ENCODE measurements around the gene PPP1R1B. TPM values are rescaled to one million over a fixed set of nuclear protein-coding genes. Genes with fewer than 3 reads are reported as not detected.

PPP1R1B gene
- total RNA-seq, 1 donor from 2014 or later, result 9.3 TPM

DNA sequence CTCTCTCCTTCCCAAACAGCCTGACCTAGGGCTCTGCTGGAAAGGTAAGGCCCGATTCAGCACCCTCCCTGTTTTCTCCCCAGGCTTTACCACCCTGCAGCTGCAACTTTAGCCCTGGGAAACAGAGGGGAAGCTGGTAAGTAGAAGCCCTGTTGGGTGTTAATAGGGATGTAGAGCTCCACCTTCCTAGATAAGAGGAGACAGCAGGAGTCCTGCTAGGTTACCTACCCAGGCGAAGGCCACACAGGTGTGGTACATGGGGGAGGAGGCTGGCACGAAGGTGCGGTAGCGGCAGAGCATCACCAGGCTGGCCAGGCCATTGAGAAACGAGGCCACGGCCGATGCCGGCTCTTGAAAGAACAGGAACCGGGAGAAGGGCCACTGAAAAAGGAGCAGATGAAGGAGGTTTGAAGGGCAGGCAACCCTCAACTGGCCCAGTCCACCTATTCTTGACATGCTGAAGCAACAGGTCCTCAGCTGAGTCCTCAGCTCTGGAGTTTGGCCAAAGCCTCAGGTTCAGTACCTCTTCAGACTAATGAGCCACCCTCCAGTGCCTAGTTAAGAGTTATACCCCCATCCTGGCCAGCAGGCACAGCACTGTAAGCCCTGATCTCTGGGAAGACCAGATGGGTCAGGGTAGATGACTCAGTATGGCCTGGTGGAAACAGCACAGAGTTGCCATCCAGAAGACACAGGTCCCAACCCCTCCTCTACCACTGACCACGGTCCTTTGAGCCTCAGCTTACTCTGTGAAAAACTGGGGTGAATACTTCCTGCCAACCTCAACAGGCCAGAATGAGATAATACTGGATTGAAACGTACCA lies 57.8 kb downstream of the PPP1R1B start:
- H3K4me1 ChIP-seq, result peaks cover 14% of the 10 kb centered on the region
- H3K36me3 ChIP-seq, result no peaks in the 10 kb centered on the region
- DNase-seq (ENCODE audit: extremely low spot score in 2 of 2), result no peak
- no peak overlapping the region for H3K27ac ChIP-seq
- H3K9me3 ChIP-seq, result no peaks in the 10 kb centered on the region
- no peak overlapping the region for H3K4me3 ChIP-seq
- H3K27me3 ChIP-seq, result no peaks in the 10 kb centered on the region
- intact Hi-C loops (cut with DNase I), result loop anchor here (5.0 kb wide), 1 partner anchor 48 kb away; the partner anchor contains the start of gene MIEN1
- TF ChIP-seq POLR2A (IDR thresholded peaks at IDR 0.05) (no peak), POLR2AphosphoS5 (IDR thresholded peaks at IDR 0.05; ENCODE audit: insufficient read depth in 1 of 2, low read depth in 1 of 2) (no peak), CTCF (IDR thresholded peaks at IDR 0.05) (no peak)

Other genes starting within 250 kb of the PPP1R1B start
- gene FBXL20, start 225.3 kb upstream of the PPP1R1B start, total RNA-seq, result 15.7 TPM
- gene MED1, start 175.7 kb upstream of the PPP1R1B start, total RNA-seq, result 23.1 TPM
- gene CDK12, start 165.5 kb upstream of the PPP1R1B start, total RNA-seq, result 36.8 TPM
- gene NEUROD2, start 19.0 kb upstream of the PPP1R1B start, total RNA-seq, result not detected
- 148 TPM for gene STARD3, start 10.2 kb downstream of the PPP1R1B start, total RNA-seq
- gene TCAP, start 38.4 kb downstream of the PPP1R1B start, total RNA-seq, result 0.49 TPM
- gene PNMT, start 41.5 kb downstream of the PPP1R1B start, total RNA-seq, result 5.6 TPM
- 17.7 TPM for gene PGAP3, start 61.1 kb downstream of the PPP1R1B start, total RNA-seq
- 52.1 TPM for gene ERBB2, start 73.1 kb downstream of the PPP1R1B start, total RNA-seq
- 74.2 TPM for gene MIEN1, start 103.6 kb downstream of the PPP1R1B start, total RNA-seq
- gene GRB7, start 111.0 kb downstream of the PPP1R1B start, total RNA-seq, result 23.6 TPM
- gene IKZF3, start 237.4 kb downstream of the PPP1R1B start, total RNA-seq, result 5.9 TPM
- gene ZPBP2, start 241.2 kb downstream of the PPP1R1B start, total RNA-seq, result not detected

Measured in vagina (tissue), 2 donors.